HepG2 (cell line): ENCODE data around the gene RBBP5. TPM values are rescaled to one million over a fixed set of nuclear protein-coding genes. Genes with fewer than 3 reads are reported as not detected.

Experiments used
- ATAC-seq: fragments of 200-7000 bp; cut with Tn5 transposase; 3 replicates; pipeline ENCODE4 v1.9.1; 2020; ENCODE audit warnings: mild to moderate bottlenecking, moderate library complexity
- BruUV-seq: library from RNA; stranded (reverse); fragments of 400-500 nt; replicated peaks from 2 replicates; lab custom pipeline; 2021; lab: Mats Ljungman, UMichigan
- CTCF ChIA-PET: fragments of 300-600 bp; formaldehyde crosslinking; extraction: SDS; loops from one replicate; lab custom pipeline; 2021; ENCODE audit warnings: low total read pairs, inconsistent platforms, low intra/inter-chr PET ratio; lab: Yijun Ruan, JAX
- POLR2A ChIA-PET: fragments of 350-600 bp; sonication (Branson Sonifier 250); formaldehyde crosslinking; loops from one replicate; lab custom pipeline; 2020; ENCODE audit warnings: antibody characterized with exemption, inconsistent platforms; lab: Yijun Ruan, JAX
- DNase-seq: peaks from one replicate; pipeline ENCODE4 v3.0.0-alpha.2; 2015; ENCODE audit warnings: low spot score
- FAIRE-seq: peaks from 3 replicates; lab custom pipeline; 2011; peaks lifted over from hg19 to GRCh38; lab: Jason Lieb, UNC
- H2AFZ ChIP-seq: one replicate; pipeline ENCODE4 v1.6.1; 2011; ENCODE audit warnings: low read length, inconsistent platforms
- H3K27ac ChIP-seq: fragments of 300-600 bp; 3 replicates; pipeline ENCODE4 v1.8.0; 2011; ENCODE audit warnings: mixed run types, mild to moderate bottlenecking, mixed read lengths, low read length, inconsistent platforms; ENCODE audit not compliant: insufficient read depth; ENCODE audit errors: extremely low read length
- H3K27me3 ChIP-seq, 2 experiments: fragments of 200-600 bp in 1 of 2; 2 replicates in 1 of 2; 3 replicates in 1 of 2; pipeline versions ENCODE4 v1.6.0 to v1.8.0; 2011; ENCODE audit warnings: low read length in 2 of 2, mild to moderate bottlenecking in 2 of 2, moderate library complexity in 2 of 2, inconsistent platforms in 1 of 2; ENCODE audit not compliant: insufficient read depth in 2 of 2, control insufficient read depth in 1 of 2
- H3K36me3 ChIP-seq, 2 experiments: fragments of 200-600 bp in 1 of 2; replicated peaks in 1 of 2; 2 replicates in 1 of 2; 3 replicates in 1 of 2; pipeline versions ENCODE4 v1.5.1 to v1.8.0; 2011; ENCODE audit warnings: low read length in 2 of 2, inconsistent platforms in 1 of 2; ENCODE audit not compliant: insufficient read depth in 2 of 2, control insufficient read depth in 1 of 2
- H3K4me1 ChIP-seq: 2 replicates; pipeline ENCODE4 v1.5.1; 2012; ENCODE audit warnings: low read length, inconsistent platforms; ENCODE audit not compliant: insufficient read depth
- H3K4me2 ChIP-seq: 2 replicates; pipeline ENCODE4 v1.6.0; 2011; ENCODE audit warnings: low read depth, low read length, inconsistent platforms
- H3K4me3 ChIP-seq, 3 experiments: fragments of 200-600 bp in 1 of 3; sonication (generic), shearing (Covaris generic) in 1 of 3; replicated peaks in 1 of 3; 2 replicates each; pipeline ENCODE4 v1.5.1; 2011 to 2016; ENCODE audit warnings: low read length in 3 of 3, inconsistent platforms in 2 of 3, low read depth in 2 of 3, mild to moderate bottlenecking in 2 of 3, control low read depth in 1 of 3, mixed read lengths in 1 of 3; ENCODE audit not compliant: insufficient read depth in 1 of 3
- H3K79me2 ChIP-seq: one replicate; pipeline ENCODE4 v1.6.1; 2011; ENCODE audit warnings: low read length, inconsistent platforms; ENCODE audit not compliant: insufficient read depth
- H3K9ac ChIP-seq: 2 replicates; pipeline ENCODE4 v1.6.0; 2011; ENCODE audit warnings: mild to moderate bottlenecking, low read depth, low read length, inconsistent platforms; ENCODE audit not compliant: insufficient read depth
- H3K9me3 ChIP-seq: 2 replicates; pipeline ENCODE4 v1.5.1; 2012; ENCODE audit warnings: mild to moderate bottlenecking, low read length
- H4K20me1 ChIP-seq: 2 replicates; pipeline ENCODE4 v1.6.0; 2011; ENCODE audit warnings: inconsistent platforms, mild to moderate bottlenecking, low read length, moderate library complexity; ENCODE audit not compliant: insufficient read depth
- ATF3 ChIP-seq: sonication (generic); formaldehyde crosslinking; IDR thresholded peaks from 2 replicates; pipeline ENCODE4 v1.4.0; 2020; ENCODE audit warnings: missing genetic modification reagents
- EP300 ChIP-seq, 3 experiments: sonication (generic) in 1 of 3; formaldehyde crosslinking in 1 of 3; IDR thresholded peaks; 2 replicates each; pipeline versions ENCODE4 v1.5.1 to v1.6.1; 2011 to 2020; ENCODE audit warnings: low read depth in 2 of 3, low read length in 2 of 3, borderline replicate concordance in 1 of 3, improper control_type of control experiment in 1 of 3, mild to moderate bottlenecking in 1 of 3, missing genetic modification reagents in 1 of 3, moderate library complexity in 1 of 3
- HNRNPUL1 ChIP-seq: fragments of 200-400 bp; formaldehyde crosslinking; IDR thresholded peaks from 2 replicates; pipeline ENCODE4 v1.6.1; 2017; ENCODE audit warnings: low read depth, mild to moderate bottlenecking, low read length, moderate library complexity
- MBD4 ChIP-seq: IDR thresholded peaks from 2 replicates; pipeline ENCODE4 v1.6.1; 2012; ENCODE audit warnings: low read length, inconsistent platforms, borderline replicate concordance
- MZF1 ChIP-seq: sonication (generic); formaldehyde crosslinking; IDR thresholded peaks from 2 replicates; pipeline ENCODE4 v1.8.1; 2023; ENCODE audit warnings: mild to moderate bottlenecking, missing genetic modification reagents, borderline replicate concordance
- NCOR1 ChIP-seq: fragments of 200-600 bp; sonication (generic); IDR thresholded peaks from 2 replicates; pipeline ENCODE4 v1.7.0; 2017; ENCODE audit warnings: antibody characterized with exemption, low read length, borderline replicate concordance
- NRL ChIP-seq: sonication (generic); formaldehyde crosslinking; IDR thresholded peaks from 2 replicates; pipeline ENCODE4 v1.5.0; 2020; ENCODE audit warnings: missing genetic modification reagents, mild to moderate bottlenecking, moderate library complexity, borderline replicate concordance
- PHF21A ChIP-seq: sonication (generic); formaldehyde crosslinking; IDR thresholded peaks from 2 replicates; pipeline ENCODE4 v1.5.0; 2020; ENCODE audit warnings: mild to moderate bottlenecking, missing genetic modification reagents
- PITX1 ChIP-seq: sonication (generic); formaldehyde crosslinking; IDR thresholded peaks from 2 replicates; pipeline ENCODE4 v1.5.1; 2020; ENCODE audit warnings: mild to moderate bottlenecking, missing genetic modification reagents
- ZNF33B ChIP-seq: sonication (generic); formaldehyde crosslinking; IDR thresholded peaks from 2 replicates; pipeline ENCODE4 v1.5.1; 2020; ENCODE audit warnings: mild to moderate bottlenecking, missing genetic modification reagents
- ZNF569 ChIP-seq: sonication (generic); formaldehyde crosslinking; IDR thresholded peaks from 2 replicates; pipeline ENCODE4 v1.5.0; 2020; ENCODE audit warnings: mild to moderate bottlenecking, missing genetic modification reagents, moderate library complexity, borderline replicate concordance
- ZSCAN9 ChIP-seq: IDR thresholded peaks from 2 replicates; pipeline ENCODE4 v1.6.1; 2016; ENCODE audit warnings: borderline replicate concordance
- WGBS: methylation state at CpG from one replicate; pipeline ENCODE4 v1.1.6; 2017; ENCODE audit warnings: low lambda C conversion rate; 5-methylcytosine and 5-hydroxymethylcytosine counted together
- in situ Hi-C: cut with HindIII; loops from 2 replicates; pipeline ENCODE4 v1.10.0; 2017; ENCODE audit warnings: low pct_unique_long_range_greater_than_20kb; ENCODE audit not compliant: extremely low pct_ligation_motif_present
- intact Hi-C: fragments of 100-400 bp; cut with micrococcal nuclease; formaldehyde crosslinking; loops from one replicate; pipeline ENCODE4 v1.10.0; 2022; ENCODE audit not compliant: unreplicated experiment
- polyA plus RNA-seq, 8 experiments: library from polyadenylated mRNA; depleted of rRNA in 3 of 8; stranded (reverse) in 7 of 8; unstranded in 1 of 8; fragments of >200 nt; fragmentation: Illumina TruSeq in 4 of 8; extraction: Trizol in 4 of 8; gene quantifications; 2 replicates each; pipeline versions ENCODE4 v1.2.1 to v1.2.3, GENCODE V29; 2011 to 2016; ENCODE audit warnings: low read depth in 4 of 8, missing spikeins in 1 of 8, mixed read lengths in 1 of 8; ENCODE audit not compliant: insufficient read depth in 1 of 8
- total RNA-seq, 5 experiments: library from RNA; depleted of rRNA; stranded (reverse); fragments of >200 nt; fragmentation: Illumina TruSeq; extraction: Trizol; gene quantifications; 2 replicates each; pipeline ENCODE4 v1.2.3, GENCODE V29; 2016; ENCODE audit warnings: low read depth in 1 of 5
- TF ChIP-seq, protein P1 (sequence below): sonication (generic); formaldehyde crosslinking; IDR thresholded peaks from 2 replicates; pipeline ENCODE4 v1.4.0; 2020; ENCODE audit warnings: missing genetic modification reagents

RBBP5 gene
- total and polyA plus RNA-seq, 2 of the 13 experiments (the other 11 are each of a cell fraction or from before 2014, with no cell fraction given): 6.6 to 17.1 TPM

DNA sequence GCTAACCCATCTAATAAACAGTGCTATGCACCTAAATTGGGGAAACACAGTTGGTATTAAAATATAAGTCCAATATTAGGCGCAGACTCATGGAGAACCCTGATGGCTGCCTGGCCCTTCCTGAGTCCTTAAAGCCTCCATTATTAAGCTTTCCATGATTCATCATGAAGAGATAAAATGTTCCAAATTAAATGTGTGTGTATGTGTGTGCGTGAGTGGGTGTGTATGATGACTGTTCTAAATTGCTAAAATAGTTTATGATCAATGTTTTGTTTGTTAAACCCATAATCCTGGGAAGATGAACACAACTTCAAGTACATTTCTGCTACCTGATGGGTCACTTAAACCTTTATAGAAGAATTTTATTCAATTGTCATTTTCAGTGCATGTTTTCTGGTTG, 6.3 kb upstream of the RBBP5 start (continued):
- TF ChIP-seq, protein P1, sequence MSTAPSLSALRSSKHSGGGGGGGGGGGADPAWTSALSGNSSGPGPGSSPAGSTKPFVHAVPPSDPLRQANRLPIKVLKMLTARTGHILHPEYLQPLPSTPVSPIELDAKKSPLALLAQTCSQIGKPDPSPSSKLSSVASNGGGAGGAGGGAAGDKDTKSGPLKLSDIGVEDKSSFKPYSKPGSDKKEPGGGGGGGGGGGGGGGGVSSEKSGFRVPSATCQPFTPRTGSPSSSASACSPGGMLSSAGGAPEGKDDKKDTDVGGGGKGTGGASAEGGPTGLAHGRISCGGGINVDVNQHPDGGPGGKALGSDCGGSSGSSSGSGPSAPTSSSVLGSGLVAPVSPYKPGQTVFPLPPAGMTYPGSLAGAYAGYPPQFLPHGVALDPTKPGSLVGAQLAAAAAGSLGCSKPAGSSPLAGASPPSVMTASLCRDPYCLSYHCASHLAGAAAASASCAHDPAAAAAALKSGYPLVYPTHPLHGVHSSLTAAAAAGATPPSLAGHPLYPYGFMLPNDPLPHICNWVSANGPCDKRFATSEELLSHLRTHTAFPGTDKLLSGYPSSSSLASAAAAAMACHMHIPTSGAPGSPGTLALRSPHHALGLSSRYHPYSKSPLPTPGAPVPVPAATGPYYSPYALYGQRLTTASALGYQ (CRISPR knock-in tag): no peak
- TF ChIP-seq ZNF33B (CRISPR knock-in tag) (no peak), MZF1 (CRISPR knock-in tag) (no peak), HNRNPUL1 (no peak), EP300 (IDR thresholded peaks at IDR 0.05; ENCODE audit: low read depth in 2 of 2, low read length in 2 of 2) (no peak), EP300 (CRISPR knock-in tag; IDR thresholded peaks at IDR 0.05; ENCODE audit: borderline replicate concordance) (no peak)

DNA sequence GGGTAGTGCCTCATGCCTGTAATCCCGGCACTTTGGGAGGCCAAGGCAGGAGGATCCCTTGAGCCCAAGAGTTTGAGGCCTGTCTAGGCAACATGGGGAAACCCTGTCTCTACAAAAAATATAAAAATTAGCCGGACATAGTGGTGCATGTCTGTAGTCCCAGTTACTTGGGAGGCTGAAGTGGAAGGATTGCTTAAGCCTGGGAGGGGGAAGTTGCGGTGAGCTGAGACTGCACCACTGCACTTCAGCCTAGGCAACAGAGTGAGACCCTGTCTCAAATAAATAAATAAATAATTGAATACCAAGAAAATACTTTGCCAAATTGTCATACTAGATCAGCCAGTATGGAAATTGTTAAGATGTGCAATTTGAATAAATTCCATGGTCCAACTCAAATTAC, 5.9 kb upstream of the RBBP5 start:
- no peak overlapping the region for H3K27ac ChIP-seq
- no peak overlapping the region for H3K4me3 ChIP-seq
- intact Hi-C loops: no loop called here
- no TSS peak for BruUV-seq
- H3K36me3 ChIP-seq: no peaks in the 10 kb centered on the region
- H3K27me3 ChIP-seq: no peaks in the 10 kb centered on the region
- no peak overlapping the region for H3K4me2 ChIP-seq
- no peaks in the 10 kb centered on the region for H3K79me2 ChIP-seq
- H3K9ac ChIP-seq: no peak overlapping the region
- ChIA-PET CTCF (no interaction called here), POLR2A (no interaction called here)
- DNase-seq (no peak), FAIRE-seq (no peak), ATAC-seq (no peak)
- no peaks in the 10 kb centered on the region for H4K20me1 ChIP-seq
- WGBS: 54% methylated on average over 3 of the region's 3 CpGs
- H3K4me1 ChIP-seq: peaks cover 19% of the 10 kb centered on the region
- TF ChIP-seq PITX1 (CRISPR knock-in tag): no peak
- no peak for TF ChIP-seq NRL (CRISPR knock-in tag)
- no peak for TF ChIP-seq ZSCAN9 (CRISPR knock-in tag)
- no peak for TF ChIP-seq NCOR1
- TF ChIP-seq PHF21A (CRISPR knock-in tag): no peak
- TF ChIP-seq MBD4: no peak
- no peak for TF ChIP-seq ZNF569
- no peak for TF ChIP-seq ATF3 (CRISPR knock-in tag)
- in situ Hi-C loops: no loop called here
- H3K9me3 ChIP-seq: no peaks in the 10 kb centered on the region
- no peak overlapping the region for H2AFZ ChIP-seq
